HepG2 (cell line): Measurements from ENCODE around the gene ARHGEF26. TPM values are rescaled to one million over a fixed set of nuclear protein-coding genes. Genes with fewer than 3 reads are reported as not detected.

ENCODE experiments used
- ATAC-seq: fragments of 200-7000 bp; cut with Tn5 transposase; 3 replicates; pipeline ENCODE4 v1.9.1; 2020; ENCODE audit warnings: mild to moderate bottlenecking, moderate library complexity
- BruUV-seq: library from RNA; stranded (reverse); fragments of 400-500 nt; replicated peaks from 2 replicates; lab custom pipeline; 2021; lab: Mats Ljungman, UMichigan
- CTCF ChIA-PET: fragments of 300-600 bp; formaldehyde crosslinking; extraction: SDS; loops from one replicate; lab custom pipeline; 2021; ENCODE audit warnings: low total read pairs, inconsistent platforms, low intra/inter-chr PET ratio; lab: Yijun Ruan, JAX
- POLR2A ChIA-PET: fragments of 350-600 bp; sonication (Branson Sonifier 250); formaldehyde crosslinking; loops from one replicate; lab custom pipeline; 2020; ENCODE audit warnings: antibody characterized with exemption, inconsistent platforms; lab: Yijun Ruan, JAX
- DNase-seq: peaks from one replicate; pipeline ENCODE4 v3.0.0-alpha.2; 2015; ENCODE audit warnings: low spot score
- FAIRE-seq: peaks from 3 replicates; lab custom pipeline; 2011; peaks lifted over from hg19 to GRCh38; lab: Jason Lieb, UNC
- H2AFZ ChIP-seq: one replicate; pipeline ENCODE4 v1.6.1; 2011; ENCODE audit warnings: low read length, inconsistent platforms
- H3K27ac ChIP-seq: fragments of 300-600 bp; 3 replicates; pipeline ENCODE4 v1.8.0; 2011; ENCODE audit warnings: mixed run types, mild to moderate bottlenecking, mixed read lengths, low read length, inconsistent platforms; ENCODE audit not compliant: insufficient read depth; ENCODE audit errors: extremely low read length
- H3K27me3 ChIP-seq, 2 experiments: fragments of 200-600 bp in 1 of 2; 2 replicates in 1 of 2; 3 replicates in 1 of 2; pipeline versions ENCODE4 v1.6.0 to v1.8.0; 2011; ENCODE audit warnings: low read length in 2 of 2, mild to moderate bottlenecking in 2 of 2, moderate library complexity in 2 of 2, inconsistent platforms in 1 of 2; ENCODE audit not compliant: insufficient read depth in 2 of 2, control insufficient read depth in 1 of 2
- H3K36me3 ChIP-seq, 2 experiments: fragments of 200-600 bp in 1 of 2; replicated peaks in 1 of 2; 2 replicates in 1 of 2; 3 replicates in 1 of 2; pipeline versions ENCODE4 v1.5.1 to v1.8.0; 2011; ENCODE audit warnings: low read length in 2 of 2, inconsistent platforms in 1 of 2; ENCODE audit not compliant: insufficient read depth in 2 of 2, control insufficient read depth in 1 of 2
- H3K4me1 ChIP-seq: 2 replicates; pipeline ENCODE4 v1.5.1; 2012; ENCODE audit warnings: low read length, inconsistent platforms; ENCODE audit not compliant: insufficient read depth
- H3K4me2 ChIP-seq: 2 replicates; pipeline ENCODE4 v1.6.0; 2011; ENCODE audit warnings: low read depth, low read length, inconsistent platforms
- H3K4me3 ChIP-seq, 3 experiments: fragments of 200-600 bp in 1 of 3; sonication (generic), shearing (Covaris generic) in 1 of 3; replicated peaks in 1 of 3; 2 replicates each; pipeline ENCODE4 v1.5.1; 2011 to 2016; ENCODE audit warnings: low read length in 3 of 3, inconsistent platforms in 2 of 3, low read depth in 2 of 3, mild to moderate bottlenecking in 2 of 3, control low read depth in 1 of 3, mixed read lengths in 1 of 3; ENCODE audit not compliant: insufficient read depth in 1 of 3
- H3K79me2 ChIP-seq: one replicate; pipeline ENCODE4 v1.6.1; 2011; ENCODE audit warnings: low read length, inconsistent platforms; ENCODE audit not compliant: insufficient read depth
- H3K9ac ChIP-seq: 2 replicates; pipeline ENCODE4 v1.6.0; 2011; ENCODE audit warnings: mild to moderate bottlenecking, low read depth, low read length, inconsistent platforms; ENCODE audit not compliant: insufficient read depth
- H3K9me3 ChIP-seq: 2 replicates; pipeline ENCODE4 v1.5.1; 2012; ENCODE audit warnings: mild to moderate bottlenecking, low read length
- H4K20me1 ChIP-seq: 2 replicates; pipeline ENCODE4 v1.6.0; 2011; ENCODE audit warnings: inconsistent platforms, mild to moderate bottlenecking, low read length, moderate library complexity; ENCODE audit not compliant: insufficient read depth
- AGO1 ChIP-seq: fragments of 200-400 bp; formaldehyde crosslinking; IDR thresholded peaks from 2 replicates; pipeline ENCODE4 v1.6.1; 2017; ENCODE audit warnings: mild to moderate bottlenecking, low read depth, low read length, moderate library complexity; ENCODE audit not compliant: poor library complexity, severe bottlenecking
- BATF2 ChIP-seq: sonication (generic); formaldehyde crosslinking; IDR thresholded peaks from 2 replicates; pipeline ENCODE4 v1.8.0; 2022; ENCODE audit warnings: mild to moderate bottlenecking, missing genetic modification reagents, moderate library complexity
- CC2D1A ChIP-seq: sonication (generic); formaldehyde crosslinking; IDR thresholded peaks from 2 replicates; pipeline ENCODE4 v1.8.1; 2023; ENCODE audit warnings: mild to moderate bottlenecking, missing genetic modification reagents
- NR2F6 ChIP-seq, 2 experiments: IDR thresholded peaks; 2 replicates each; pipeline ENCODE4 v1.6.1; 2016; ENCODE audit warnings: antibody characterized with exemption in 1 of 2, mild to moderate bottlenecking in 1 of 2
- POGZ ChIP-seq: sonication (generic); formaldehyde crosslinking; IDR thresholded peaks from 2 replicates; pipeline ENCODE4 v1.4.0; 2020; ENCODE audit warnings: mild to moderate bottlenecking, missing genetic modification reagents
- TEF ChIP-seq: sonication (generic); formaldehyde crosslinking; IDR thresholded peaks from 2 replicates; pipeline ENCODE4 v1.5.0; 2020; ENCODE audit warnings: missing genetic modification reagents
- TOE1 ChIP-seq: sonication (generic); formaldehyde crosslinking; IDR thresholded peaks from 2 replicates; pipeline ENCODE4 v1.4.0; 2020; ENCODE audit warnings: mild to moderate bottlenecking, missing genetic modification reagents
- ZNF263 ChIP-seq: sonication (generic); formaldehyde crosslinking; IDR thresholded peaks from 2 replicates; pipeline ENCODE4 v1.4.0; 2020; ENCODE audit warnings: missing genetic modification reagents
- ZNF329 ChIP-seq: sonication (generic); formaldehyde crosslinking; IDR thresholded peaks from 2 replicates; pipeline ENCODE4 v1.9.0; 2021; ENCODE audit warnings: low read depth, mild to moderate bottlenecking, missing genetic modification reagents
- ZZZ3 ChIP-seq: sonication (generic); formaldehyde crosslinking; IDR thresholded peaks from 2 replicates; pipeline ENCODE4 v1.4.0; 2020; ENCODE audit warnings: missing genetic modification reagents, mild to moderate bottlenecking, borderline replicate concordance
- WGBS: methylation state at CpG from one replicate; pipeline ENCODE4 v1.1.6; 2017; ENCODE audit warnings: low lambda C conversion rate; 5-methylcytosine and 5-hydroxymethylcytosine counted together
- in situ Hi-C: cut with HindIII; loops from 2 replicates; pipeline ENCODE4 v1.10.0; 2017; ENCODE audit warnings: low pct_unique_long_range_greater_than_20kb; ENCODE audit not compliant: extremely low pct_ligation_motif_present
- intact Hi-C: fragments of 100-400 bp; cut with micrococcal nuclease; formaldehyde crosslinking; loops from one replicate; pipeline ENCODE4 v1.10.0; 2022; ENCODE audit not compliant: unreplicated experiment
- polyA plus RNA-seq, 8 experiments: library from polyadenylated mRNA; depleted of rRNA in 3 of 8; stranded (reverse) in 7 of 8; unstranded in 1 of 8; fragments of >200 nt; fragmentation: Illumina TruSeq in 4 of 8; extraction: Trizol in 4 of 8; gene quantifications; 2 replicates each; pipeline versions ENCODE4 v1.2.1 to v1.2.3, GENCODE V29; 2011 to 2016; ENCODE audit warnings: low read depth in 4 of 8, missing spikeins in 1 of 8, mixed read lengths in 1 of 8; ENCODE audit not compliant: insufficient read depth in 1 of 8
- total RNA-seq, 5 experiments: library from RNA; depleted of rRNA; stranded (reverse); fragments of >200 nt; fragmentation: Illumina TruSeq; extraction: Trizol; gene quantifications; 2 replicates each; pipeline ENCODE4 v1.2.3, GENCODE V29; 2016; ENCODE audit warnings: low read depth in 1 of 5
- TF ChIP-seq, protein P1 (sequence below): sonication (generic); formaldehyde crosslinking; IDR thresholded peaks from 2 replicates; pipeline ENCODE4 v1.4.0; 2020; ENCODE audit warnings: missing genetic modification reagents, mild to moderate bottlenecking, borderline replicate concordance
- TF ChIP-seq, protein P2 (sequence below): sonication (generic); formaldehyde crosslinking; IDR thresholded peaks from 2 replicates; pipeline ENCODE4 v1.5.0; 2020; ENCODE audit warnings: missing genetic modification reagents

ARHGEF26 gene
- total and polyA plus RNA-seq, 2 of the 13 experiments (the other 11 are each of a cell fraction or from before 2014, with no cell fraction given), result 0.74 to 6.1 TPM

DNA sequence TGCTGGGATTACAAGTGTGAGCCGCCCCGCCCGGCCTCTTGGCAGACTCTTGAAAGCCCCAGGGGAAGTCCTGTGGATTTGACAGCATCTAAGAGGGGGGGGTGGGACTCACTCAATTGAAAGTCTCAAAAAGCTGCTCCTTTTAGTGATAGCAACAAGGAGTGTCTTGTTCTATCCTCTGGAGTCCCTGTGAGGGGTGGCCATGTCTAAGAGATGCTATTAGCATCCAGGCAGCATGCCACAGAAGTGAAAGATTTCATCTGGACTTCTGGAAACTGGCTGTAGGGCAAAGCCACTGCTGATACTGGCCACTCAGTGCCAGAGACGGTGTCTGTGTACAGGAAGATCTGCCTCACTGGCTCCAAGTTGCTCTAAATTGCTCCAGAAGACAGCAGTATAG, 129.1 kb downstream of the ARHGEF26 start:
- Histone ChIP-seq H3K9me3 (no peaks in the 10 kb centered on the region), H3K79me2 (no peaks in the 10 kb centered on the region), H3K4me1 (peaks cover 47% of the 10 kb centered on the region), H3K4me3 (no peak overlapping the region), H3K9ac (no peak overlapping the region), H3K27ac (no peak overlapping the region), H3K4me2 (no peak overlapping the region), H4K20me1 (no peaks in the 10 kb centered on the region), H3K27me3 (no peaks in the 10 kb centered on the region), H2AFZ (no peak overlapping the region), H3K36me3 (peaks cover 0 to 5% of the 10 kb centered on the region in 2 experiments; a peak in 2 of 5 replicates)
- no TSS peak for BruUV-seq
- POLR2A ChIA-PET, result no interaction called here
- in situ Hi-C loops, result loop anchor here (5.0 to 10.0 kb wide), 3 partner anchors 125 to 208 kb away; partner anchors contain the start of gene ARHGEF26
- CTCF ChIA-PET, result no interaction called here
- no peak for TF ChIP-seq BATF2 (CRISPR knock-in tag)
- no peak for TF ChIP-seq TEF (CRISPR knock-in tag)
- TF ChIP-seq CC2D1A (CRISPR knock-in tag), result no peak
- no peak for TF ChIP-seq POGZ (CRISPR knock-in tag)
- TF ChIP-seq, protein P1, sequence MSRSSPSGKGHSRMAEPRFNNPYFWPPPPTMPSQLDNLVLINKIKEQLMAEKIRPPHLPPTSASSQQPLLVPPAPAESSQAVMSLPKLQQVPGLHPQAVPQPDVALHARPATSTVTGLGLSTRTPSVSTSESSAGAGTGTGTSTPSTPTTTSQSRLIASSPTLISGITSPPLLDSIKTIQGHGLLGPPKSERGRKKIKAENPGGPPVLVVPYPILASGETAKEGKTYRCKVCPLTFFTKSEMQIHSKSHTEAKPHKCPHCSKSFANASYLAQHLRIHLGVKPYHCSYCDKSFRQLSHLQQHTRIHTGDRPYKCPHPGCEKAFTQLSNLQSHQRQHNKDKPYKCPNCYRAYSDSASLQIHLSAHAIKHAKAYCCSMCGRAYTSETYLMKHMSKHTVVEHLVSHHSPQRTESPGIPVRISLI, result no peak
- no peak for TF ChIP-seq ZNF263 (CRISPR knock-in tag)
- no peak for TF ChIP-seq AGO1
- no peak for TF ChIP-seq ZZZ3 (CRISPR knock-in tag)
- TF ChIP-seq, protein P2, sequence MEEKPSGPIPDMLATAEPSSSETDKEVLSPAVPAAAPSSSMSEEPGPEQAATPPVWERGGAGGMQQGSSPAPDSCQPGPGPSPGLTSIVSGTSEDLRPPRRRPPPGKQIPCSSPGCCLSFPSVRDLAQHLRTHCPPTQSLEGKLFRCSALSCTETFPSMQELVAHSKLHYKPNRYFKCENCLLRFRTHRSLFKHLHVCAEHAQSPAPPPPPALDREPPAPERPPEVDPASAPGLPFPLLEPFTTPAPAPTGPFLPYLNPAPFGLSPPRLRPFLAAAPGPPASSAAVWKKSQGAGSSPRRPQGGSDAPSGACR (CRISPR knock-in tag), result no peak
- TF ChIP-seq TOE1 (CRISPR knock-in tag), result no peak
- TF ChIP-seq ZNF329 (CRISPR knock-in tag), result no peak
- no peak for TF ChIP-seq NR2F6 (IDR thresholded peaks at IDR 0.05)
- TF ChIP-seq NR2F6 (CRISPR knock-in tag; IDR thresholded peaks at IDR 0.05), result no peak
- DNase-seq (no peak), ATAC-seq (no peak), FAIRE-seq (no peak)
- intact Hi-C loops, result loop anchor here (5.0 to 10.0 kb wide), 2 partner anchors 125 to 228 kb away; partner anchors contain the start of gene ARHGEF26
- WGBS, result 100% methylated on average over 4 of the region's 4 CpGs
